SH-SY5Y (cell line): ENCODE results near the gene NINL.

Experiments used
- GATA2 ChIP-seq: IDR thresholded peaks from 2 replicates; pipeline ENCODE4 v1.6.1; 2011; ENCODE audit warnings: mild to moderate bottlenecking, low read depth, low read length
- GATA3 ChIP-seq: IDR thresholded peaks from 2 replicates; pipeline ENCODE4 v1.6.1; 2011; ENCODE audit warnings: low read depth, mild to moderate bottlenecking, low read length, moderate library complexity

DNA sequence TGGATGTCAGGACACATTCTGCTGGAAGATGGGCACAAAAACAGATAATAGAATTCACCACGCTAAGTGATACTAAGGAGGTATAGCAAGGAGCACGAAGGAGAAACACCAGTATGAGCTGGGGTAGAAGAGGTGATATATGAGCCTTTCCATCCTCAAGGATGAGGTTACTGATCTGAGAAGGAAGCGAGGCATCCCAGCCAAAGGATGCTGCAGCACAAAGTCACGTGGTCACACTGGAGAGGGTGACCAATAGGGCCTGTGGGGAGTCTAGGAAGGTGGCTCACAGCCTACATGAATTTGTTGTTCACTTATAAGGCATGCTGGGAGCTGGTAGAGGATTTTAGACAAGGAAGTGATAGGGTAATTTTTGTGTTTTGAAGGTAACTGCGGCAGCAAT lies 176.4 kb downstream of the NINL start:
- TF ChIP-seq GATA2 (no peak), GATA3 (no peak)
